ENCODE measurements around the gene RAMACL.

RAMACL gene

DNA sequence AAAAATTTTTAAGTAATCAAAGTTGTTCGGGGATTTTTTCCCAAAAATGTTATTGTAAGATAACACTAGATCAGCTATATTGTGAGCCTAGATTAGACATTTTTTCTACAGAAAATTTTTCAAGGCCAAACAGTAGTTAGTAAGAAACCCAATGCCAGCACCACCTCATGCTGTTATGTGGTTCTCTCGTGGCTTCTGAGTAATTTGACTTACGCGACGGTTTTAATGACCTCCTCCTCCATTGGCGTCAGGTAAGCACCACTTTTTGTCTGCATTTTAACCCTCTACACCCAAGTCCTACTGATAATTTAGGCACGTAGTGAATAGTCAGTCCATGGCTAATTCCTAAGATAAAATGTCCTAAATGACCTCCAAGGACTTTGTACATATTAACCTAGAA is 30.9 kb upstream of the RAMACL start:
- DNase-seq, result no peak

DNA sequence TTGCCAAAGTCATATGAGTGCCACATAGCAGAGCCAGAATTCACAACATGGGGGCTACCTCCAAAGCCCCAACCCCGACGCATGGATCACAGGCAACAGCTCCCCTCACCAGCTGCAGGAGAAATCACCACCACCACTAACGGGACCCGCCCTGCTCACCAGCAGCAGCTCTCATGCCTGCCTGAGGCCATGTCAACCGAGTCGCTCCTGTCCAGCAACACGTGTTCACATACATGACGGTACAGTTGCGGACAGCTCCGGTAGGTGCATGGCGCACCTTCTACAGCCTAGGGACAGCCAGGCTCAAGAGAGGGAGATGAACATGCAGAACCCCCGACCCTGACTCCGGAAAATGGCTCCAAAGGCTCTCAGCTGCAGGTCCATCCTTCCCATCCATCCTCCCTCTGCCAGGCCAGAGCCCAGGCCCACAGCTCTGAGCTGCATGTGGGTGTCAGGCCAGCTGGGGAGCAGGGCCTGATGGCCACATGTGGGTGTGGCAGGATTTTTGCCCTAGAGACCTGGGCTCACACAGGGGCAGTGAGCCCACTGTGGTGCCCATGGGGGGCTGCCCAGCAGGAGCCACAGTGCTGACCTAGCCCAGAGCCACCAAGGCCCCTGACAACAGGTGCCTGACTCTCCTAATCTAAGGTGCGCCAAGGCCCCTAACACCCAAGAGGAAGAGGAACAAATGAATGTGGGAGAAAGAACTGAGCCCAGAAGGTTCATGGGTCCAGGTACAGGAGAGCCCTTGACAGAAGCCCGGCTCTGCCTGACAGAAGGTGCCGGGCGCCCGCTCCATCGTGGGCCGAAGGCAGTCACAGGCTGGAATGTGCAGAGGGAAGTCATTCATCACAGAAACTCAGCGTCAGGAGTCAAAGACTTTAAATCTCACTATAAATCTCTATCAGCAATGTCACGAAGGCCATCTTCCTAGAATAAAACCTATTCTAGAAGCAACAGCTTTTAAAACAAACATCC is 30.1 kb upstream of the RAMACL start:
- no peak for DNase-seq

DNA sequence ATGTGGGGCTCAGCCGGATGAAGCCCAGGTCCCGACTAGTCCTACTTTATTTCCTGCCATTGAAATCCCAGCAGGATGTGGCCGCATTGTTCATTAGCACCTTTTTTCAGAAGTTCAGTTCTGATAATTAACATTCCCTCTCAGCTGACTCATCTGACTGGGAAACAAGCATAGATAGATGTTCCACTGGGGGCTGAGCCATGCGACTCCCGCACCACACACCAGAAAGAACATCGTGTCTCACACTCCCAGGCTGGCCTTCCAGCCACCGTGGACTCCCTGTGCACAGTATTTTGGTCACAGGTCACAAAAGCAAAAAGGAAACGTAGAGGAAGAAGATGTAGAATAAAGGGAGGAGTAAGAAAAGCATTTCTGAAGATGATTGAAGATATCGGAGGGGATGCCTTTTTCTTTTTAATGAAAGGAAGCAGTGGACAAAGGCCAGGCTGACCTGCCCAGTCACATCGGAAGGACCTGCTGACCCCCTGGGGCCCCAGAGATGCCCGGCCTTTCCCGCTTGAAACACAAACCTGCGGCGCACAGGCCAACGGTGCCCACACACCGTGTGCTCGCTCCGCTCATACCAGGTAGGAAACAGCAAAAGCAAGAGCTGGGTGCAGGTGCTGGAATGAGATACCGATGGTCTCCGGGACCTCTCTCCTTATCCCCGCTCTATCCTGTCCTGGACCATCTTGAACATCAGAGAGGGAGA is 28.7 kb upstream of the RAMACL start:
- DNase-seq, result no peak

DNA sequence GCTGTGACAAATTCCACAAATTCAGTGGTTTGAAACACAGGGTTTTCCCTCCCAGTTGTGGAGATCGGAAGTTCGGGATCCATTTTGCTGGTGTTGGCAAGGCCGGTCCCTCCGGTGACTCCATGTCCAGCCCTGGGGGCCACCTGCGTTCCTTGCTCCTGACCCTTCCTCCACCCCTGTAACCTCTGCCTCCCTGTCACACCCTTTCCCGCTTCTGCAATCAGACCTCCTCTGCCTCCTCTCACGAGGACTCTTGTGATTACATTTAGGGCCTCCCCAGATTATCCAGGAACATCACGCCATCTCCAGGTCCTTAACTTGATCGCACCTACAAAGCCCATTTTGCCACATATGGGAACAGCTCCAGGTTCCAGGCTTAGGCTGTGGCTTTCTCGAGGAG is 28.1 kb upstream of the RAMACL start:
- DNase-seq, result no peak

DNA sequence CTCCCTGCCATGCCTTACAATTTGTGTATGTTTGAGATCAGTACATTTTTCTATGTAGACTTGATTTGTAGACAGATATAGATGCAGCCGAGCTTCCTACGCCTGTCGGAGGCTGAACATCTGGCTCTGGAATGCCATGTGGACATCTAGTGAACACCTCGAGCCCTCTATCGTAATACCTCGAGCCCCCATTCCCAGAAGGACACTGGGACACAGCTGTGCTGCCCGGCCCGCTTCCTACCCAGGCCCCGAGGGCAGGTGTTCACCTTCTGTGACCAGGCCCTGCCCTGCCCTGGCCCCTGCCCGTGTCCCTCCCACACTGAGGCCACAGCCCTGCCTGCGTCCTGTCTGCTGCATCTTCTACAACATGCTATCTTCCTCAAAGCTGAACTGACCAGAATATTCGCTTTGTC is 27.7 kb upstream of the RAMACL start:
- no peak for DNase-seq

DNA sequence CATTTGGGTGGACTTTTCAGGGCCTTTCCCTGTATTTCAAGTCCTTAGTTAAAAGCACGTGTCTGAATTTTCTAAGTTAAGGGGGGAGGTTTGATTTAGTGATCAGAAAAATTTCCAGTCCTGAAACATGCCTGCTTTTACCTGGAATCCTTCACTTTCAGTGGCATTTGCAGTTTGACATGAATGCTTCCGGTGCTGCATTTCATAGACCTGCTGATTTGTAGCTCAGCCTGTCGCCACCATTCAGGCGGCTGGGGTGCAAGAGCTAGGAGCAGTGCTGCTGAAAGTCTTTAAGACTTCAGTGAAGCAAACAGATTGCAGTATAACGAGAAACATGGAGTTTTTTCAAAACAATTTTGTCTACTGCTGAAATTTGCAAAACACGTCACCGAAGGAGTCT is 26.5 kb upstream of the RAMACL start:
- DNase-seq, result no peak

DNA sequence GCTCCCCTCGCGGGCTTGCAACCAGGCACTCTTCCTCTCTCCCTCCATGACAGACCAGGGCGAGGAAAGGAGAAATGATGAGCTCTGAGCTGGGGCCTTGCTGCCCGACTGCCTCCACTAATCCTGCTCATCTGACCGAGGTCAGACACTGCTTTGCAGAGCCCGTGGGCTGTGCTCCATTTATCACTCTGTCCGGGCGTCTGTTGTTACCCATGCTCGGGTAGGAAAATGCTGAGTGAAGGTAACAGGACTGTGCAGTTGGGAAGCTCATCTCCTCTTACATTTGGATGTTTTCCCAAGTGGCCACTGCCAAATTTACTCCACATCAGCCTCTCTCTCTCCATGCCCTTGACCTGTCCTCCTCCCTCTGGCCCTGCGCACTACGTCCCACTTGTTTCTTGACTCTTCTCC is 26.0 kb upstream of the RAMACL start:
- DNase-seq, result no peak

DNA sequence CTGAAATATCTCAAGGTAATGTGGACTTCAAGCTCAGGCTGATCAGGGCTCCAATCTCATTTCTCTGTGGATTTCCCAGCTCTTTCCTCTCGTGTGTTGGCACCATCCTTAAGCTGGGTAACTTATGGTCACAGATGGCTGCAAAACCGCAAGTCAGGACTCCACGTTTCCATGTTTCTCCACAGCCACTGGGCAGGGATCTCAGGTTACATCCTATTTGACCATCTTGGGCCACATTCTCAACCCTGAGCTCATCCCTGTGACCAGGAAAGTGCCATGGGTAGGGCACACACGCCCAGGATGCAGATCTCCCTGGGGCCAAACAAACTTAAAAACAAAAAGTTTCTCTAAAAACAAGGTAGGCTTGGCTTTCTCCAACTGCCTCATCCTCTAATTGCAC is 25.2 kb upstream of the RAMACL start:
- no peak for DNase-seq

DNA sequence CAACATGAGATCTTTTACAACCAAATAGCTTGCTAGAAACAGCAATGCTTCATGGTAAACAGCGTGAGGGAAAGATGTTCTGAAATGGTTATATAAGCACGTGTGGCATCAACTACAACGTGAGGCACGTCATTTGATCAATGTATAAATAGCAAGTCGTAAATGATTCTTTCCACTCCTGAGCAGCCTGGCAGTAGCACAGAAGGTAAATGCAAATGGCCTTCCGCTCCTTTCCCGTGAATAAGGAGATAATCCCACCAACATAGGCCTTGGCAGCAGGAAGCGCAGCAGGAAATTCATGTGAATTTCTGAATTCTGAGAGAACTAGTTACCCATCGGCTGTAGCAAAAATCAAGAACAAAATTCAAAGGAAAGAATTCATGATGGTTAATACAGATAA is 23.6 kb upstream of the RAMACL start:
- DNase-seq, result no peak

DNA sequence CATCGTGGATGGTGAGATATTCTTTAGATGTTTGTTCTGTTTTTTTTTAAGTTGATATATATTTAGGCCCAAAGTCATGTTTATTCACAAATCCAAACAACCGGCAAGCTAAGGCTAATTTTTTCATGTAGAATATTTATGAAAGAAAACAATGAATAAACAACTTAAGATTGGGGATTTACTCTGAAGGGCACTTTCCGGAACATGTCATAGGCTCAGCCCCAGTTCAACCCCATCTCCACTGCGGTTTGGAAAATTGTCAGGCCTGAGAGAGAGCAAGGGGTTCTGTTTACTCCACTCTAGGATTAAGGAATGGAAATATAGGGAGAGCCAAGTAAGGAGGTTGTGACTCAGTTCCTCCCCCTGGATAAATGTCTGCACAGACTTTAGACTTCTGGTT is 22.3 kb upstream of the RAMACL start:
- DNase-seq, result no peak

DNA sequence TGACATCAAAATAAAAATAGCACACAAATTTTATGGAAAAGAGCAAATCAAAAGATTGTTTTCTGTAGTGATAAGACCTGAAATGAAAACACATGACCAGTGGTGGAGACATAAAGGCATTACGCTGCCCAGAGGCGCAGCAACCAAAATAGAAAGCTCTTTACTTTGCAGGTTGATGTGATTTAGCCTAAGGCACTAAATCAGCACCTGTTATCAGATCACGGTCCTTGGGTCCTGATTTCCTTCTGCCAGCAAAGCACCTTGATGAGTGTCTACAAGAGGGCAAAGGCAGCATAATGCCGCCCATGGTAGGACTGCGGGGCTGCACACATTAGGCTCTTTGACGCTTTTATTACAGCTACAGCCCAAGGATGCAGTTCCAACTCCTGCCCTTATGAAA is 19.3 kb upstream of the RAMACL start:
- DNase-seq, result no peak

DNA sequence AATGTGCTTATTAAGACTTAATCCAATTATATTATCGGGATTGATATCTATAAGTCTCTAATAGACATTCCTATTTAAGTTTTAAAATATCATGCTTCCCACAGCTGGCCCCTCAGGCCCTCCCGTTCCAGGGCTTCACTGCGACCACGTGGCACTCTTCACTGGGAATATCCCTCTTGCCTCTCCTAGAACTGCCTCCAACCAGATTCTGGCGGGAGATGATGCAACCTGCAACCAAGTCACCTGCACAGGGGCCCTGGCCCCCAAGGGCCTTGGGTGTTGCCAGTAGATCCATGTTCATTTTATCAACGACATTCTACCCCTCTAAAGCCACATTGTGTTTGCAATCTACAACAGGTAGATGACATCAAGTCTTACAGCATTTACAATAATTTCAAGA is 18.4 kb upstream of the RAMACL start:
- DNase-seq, result no peak

DNA sequence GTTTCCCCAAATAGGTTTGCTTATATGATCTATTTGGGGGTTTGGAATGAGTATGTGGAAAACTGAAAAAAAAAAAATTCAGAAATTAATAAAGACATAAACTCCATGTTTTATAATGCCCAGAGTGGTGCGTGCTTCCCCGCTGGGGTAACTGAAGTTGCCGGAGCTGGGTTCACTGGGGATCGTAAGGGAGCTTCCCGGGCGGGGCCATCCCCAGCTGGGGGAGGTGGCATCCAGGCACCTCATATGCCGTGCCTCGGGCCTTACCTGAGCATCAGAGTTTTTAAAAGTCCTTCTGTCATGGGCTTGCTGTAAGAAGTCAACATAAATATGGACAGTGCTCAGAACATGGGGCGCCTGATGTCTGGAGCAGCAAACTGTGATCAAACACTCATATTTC is 17.9 kb upstream of the RAMACL start:
- no peak for DNase-seq

DNA sequence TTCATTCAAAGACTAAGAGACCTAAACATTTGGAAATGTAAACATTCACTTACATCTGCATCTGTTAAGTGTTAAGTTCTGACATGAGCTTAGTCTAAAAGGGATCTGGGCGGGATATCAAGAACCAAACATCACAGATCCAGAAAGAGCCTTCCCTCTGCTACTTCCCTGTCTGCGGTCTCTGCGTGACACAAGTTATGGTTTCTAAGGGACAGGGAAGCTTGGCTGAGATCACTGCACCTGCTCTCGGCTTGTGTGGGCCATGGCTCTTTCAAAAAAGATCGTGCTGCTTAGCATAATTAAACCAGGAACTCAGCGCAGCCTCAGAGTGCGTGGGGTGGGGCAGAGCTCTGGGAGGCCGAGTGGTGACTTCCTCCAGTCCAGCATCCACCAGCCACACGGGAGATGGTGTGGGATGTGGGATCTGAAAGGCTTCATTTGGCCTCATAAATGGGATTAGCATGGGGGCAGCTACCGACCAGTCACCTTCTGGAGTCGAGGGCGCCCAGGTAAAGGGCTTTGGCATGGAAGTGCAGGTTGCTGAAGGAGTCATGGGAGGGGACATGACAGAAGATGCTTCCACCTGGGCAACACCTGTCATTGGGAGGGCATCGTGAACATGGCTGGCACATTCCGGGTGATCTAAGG is 16.7 kb upstream of the RAMACL start:
- DNase-seq, result no peak

DNA sequence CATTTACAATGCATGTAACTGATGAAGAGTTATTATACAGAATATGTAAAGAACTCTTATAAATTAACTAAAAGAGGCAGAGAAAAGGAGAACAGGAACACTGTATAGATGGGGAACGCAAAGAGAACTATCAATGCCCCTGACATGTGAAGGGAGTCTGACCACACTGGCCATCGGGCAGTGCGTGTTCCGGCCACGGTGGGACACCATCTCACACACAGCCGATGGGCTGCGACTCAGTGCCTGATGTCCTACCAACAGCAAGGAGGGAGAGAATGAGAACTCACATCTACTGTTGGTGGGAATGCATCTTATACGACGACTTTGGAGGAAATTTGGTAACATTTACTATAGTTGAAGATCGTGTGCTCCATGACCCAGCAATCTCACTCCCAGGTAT is 15.5 kb upstream of the RAMACL start:
- no peak for DNase-seq

DNA sequence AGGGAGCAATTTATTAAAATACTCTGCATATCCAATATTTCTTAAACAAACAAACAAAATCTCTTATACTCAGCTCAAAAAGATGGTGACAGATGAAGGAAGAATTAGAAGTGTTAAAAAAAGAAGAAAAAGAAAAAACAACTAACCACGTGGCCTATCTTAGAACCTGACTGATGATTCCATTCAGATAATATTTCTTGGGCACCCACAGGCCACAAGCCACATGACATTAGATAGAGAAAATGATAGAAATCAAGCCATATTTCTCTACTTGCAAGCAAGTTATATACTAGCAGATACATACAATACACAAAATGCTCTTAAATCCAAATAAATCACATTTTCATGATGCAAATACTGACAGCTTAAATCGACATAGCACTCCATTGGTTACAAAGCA is 14.5 kb upstream of the RAMACL start:
- DNase-seq, result no peak

DNA sequence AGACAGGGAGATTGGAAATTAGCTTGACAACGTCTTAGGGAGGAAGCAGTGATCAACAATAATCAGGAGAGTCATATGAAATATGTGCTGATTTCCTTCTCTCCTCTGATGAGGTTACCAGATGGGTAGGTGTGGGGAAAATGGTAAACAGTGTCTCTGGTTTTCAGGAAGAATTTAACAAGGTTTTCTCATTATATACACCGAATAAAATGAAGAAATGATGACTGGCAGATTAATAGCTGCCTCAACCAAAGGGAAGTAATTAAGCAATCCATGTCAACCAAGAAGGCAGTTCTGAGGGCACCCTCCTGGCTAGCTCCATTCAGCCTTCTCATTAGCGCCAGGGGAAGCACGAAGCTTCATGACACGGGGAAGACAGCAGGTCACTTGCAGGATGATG is 12.7 kb upstream of the RAMACL start:
- no peak for DNase-seq

DNA sequence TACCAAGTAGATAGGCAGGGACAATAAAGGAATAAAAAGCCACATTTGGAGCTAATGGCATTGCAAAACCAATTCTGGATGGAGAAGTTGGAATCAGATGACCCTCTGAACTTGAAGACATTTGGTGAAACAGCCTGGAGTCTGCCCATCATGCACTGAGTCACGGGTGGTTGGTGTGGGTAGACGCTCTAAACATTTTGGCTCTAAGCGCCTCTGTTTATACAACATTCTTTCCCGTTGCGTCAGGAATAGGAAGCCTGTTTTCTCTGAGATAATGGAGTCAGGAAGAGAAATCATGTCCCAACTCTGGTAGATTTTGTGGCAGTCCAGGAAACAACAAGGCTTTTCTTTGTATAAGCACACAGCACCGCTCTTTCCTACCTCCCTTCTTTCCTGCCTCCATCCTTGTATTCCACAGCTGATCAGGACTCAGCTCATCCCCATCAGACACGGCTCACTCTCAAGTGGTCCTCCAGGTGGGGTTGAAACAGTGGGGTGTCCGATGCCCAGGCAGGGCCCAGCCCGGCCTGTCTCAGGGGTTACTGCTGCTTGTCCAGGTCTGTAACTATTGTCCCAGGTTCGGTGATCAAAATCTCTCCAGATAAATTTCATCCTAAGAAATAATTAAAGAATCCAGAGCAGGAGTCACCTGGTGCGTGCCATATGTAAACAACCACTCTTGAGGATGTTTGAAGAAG is 12.1 kb upstream of the RAMACL start:
- no peak for DNase-seq

DNA sequence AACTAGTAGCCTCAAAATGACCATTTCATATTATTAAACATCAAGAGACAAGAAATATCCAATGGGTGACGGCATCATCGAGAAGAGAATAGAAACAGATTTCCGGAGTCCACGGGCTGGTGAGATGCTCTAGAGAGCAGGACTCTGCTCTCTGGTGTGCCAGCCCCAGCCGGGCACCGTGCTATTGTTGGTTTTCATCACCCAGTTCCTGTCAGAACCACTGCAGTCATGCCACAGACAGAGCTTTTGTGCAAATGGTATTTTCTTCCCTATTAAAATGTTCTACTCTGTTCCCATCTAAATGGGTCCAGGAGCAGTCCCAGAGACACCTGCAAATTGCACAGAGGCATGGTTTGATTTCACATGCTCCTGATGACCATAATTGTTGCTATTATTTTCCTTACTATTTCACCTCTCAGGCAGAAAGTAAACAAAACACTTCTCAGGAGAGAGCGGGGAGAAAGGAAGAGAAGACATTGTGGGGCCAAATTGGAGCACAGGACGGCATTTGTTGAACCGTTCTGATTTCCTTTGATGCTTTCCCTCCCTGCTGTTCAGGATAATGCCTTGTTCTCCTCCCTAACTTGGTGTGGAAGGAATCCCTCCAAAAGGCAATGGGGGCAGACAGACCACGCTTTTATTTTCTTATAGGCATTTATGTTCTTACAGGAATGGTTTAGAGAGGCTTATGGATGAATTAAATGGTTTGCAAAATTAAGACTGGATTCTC is 11.4 kb upstream of the RAMACL start:
- peak; percentile 7 for DNase-seq

DNA sequence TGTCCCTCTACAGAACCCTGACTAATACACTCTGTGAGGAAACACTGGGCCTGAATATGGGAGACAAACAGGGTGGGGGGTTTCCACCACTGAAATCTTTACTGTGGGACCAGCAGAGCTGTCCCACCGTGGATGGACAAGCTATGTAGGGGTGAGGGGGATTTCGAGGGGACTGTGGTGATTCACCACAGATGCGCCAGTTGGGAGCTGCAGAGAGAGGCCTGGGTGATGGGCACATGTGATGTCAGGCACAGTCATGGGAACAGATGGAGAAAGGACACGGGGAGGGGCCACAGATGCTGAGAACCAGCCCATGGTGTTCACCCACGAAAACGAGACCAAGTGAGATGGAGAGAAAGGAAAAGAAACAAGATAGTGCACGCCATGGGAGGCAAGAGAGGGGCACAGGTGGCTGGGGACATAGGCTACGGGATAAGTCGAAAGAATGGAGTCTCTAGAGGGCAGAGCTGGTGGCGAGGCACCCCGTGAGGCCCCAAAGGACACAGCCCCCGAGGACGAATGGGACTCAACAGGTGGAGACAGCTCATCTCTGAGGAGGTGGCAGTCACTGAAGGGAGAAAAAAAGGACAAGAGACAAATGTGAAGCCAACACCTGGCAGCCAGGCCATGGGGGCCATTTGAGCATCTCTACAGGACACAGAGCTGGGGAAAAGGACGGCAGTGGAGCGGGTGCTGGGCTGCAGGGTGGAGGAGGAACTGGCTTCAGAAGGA is 10.5 kb upstream of the RAMACL start:
- no peak for DNase-seq

DNA sequence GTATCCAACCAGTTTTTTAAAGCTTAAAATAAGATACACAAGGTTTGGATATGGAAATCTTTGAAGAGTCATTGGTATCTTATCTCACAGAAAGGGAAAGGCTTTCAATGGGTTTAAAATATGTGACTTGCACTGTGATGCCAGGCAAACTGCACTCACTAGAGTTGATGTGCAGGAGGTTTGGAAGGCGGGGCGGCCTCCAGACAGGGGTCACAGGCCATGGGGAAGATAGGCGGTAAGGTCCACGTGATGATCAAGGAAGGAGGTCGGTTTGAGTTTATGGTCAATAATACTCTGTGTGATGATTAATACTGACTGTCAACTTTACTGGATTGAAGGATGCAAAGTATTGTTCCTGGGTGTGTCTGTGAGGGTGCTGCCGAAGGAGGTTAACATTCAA is 9.5 kb upstream of the RAMACL start:
- no peak for DNase-seq

All from COR-L47 (cell line).